A172 (cell line): ENCODE results near the gene ADAM19. TPM values are rescaled to one million over a fixed set of nuclear protein-coding genes. Genes with fewer than 3 reads are reported as not detected.
"Not testable (repeated sequence)": the region's sequence is repeated elsewhere in the genome, so short reads cannot be mapped to it uniquely, and the experiment has no call there.

Source experiments
- DNase-seq: peaks from one replicate; pipeline ENCODE4 v3.0.0-alpha.2; 2015; ENCODE audit warnings: low spot score
- total RNA-seq: library from RNA; depleted of rRNA; stranded (reverse); fragments of >200 nt; shearing (Covaris generic); gene quantifications from 2 replicates; pipeline ENCODE4 v1.2.3, GENCODE V29; 2014

ADAM19 gene
- total RNA-seq, 1 experiment from 2014 or later = 43.1 TPM

DNA sequence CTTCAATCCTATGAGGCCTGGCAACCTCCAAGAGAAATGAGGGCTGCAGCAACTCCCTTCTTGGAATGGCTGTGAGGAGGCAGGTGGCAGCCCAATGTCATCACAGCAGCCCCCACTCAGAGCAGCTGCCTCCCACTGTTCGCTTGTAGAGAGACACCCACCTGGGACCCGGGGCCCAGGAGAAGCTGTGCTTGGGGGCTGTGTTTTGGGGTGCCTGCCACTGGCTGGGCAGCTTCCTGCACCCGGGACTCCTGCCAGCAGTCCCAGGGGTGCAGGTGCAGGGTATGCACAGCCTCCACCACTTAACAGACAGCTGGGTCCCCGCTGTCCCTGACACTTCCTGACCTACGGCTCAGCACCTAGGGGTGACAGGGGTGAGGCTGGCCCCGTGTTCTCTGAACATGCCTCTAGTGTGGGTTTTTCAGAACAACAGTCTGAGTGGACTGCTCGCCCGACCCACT is 89.3 kb downstream of the ADAM19 start:
- no peak for DNase-seq

DNA sequence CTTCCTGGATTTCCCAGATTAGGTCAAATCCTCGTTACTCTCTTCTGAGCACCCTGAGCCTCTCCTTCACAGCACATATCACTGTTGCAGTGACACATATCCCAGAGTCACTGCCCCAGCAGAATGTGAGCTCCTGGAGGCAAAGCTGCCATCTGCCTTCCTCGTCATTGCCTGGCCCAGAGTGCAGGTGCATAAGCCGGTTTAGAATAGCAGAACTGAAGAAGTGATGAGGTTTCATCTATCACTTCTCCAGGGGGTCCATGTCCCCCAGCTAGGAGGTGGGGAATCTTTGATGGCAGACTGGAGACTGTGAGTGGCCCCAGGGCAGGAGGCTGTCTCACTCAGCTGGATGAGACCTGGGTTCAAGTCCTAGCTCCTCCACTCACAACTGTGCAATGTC is 89.8 kb downstream of the ADAM19 start:
- no peak for DNase-seq

DNA sequence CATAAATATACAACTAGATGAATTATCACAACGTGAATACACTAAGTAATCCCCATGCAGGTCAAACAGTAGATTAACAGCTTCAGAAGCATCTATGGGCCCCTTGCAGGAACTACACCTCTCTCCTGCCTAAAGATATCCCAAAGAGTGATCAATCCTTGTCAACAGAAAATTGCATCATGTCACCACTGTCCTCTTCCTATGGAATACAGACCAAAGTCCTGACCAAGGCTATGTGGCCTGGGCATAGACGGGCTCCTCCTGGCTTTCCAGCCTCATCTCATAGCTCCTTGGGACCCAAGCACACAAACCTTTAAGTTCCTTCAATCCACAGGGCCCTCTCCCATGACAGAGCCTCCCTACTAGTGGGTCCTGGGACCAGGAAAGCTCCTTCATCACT is 90.2 kb downstream of the ADAM19 start:
- DNase-seq = no peak

DNA sequence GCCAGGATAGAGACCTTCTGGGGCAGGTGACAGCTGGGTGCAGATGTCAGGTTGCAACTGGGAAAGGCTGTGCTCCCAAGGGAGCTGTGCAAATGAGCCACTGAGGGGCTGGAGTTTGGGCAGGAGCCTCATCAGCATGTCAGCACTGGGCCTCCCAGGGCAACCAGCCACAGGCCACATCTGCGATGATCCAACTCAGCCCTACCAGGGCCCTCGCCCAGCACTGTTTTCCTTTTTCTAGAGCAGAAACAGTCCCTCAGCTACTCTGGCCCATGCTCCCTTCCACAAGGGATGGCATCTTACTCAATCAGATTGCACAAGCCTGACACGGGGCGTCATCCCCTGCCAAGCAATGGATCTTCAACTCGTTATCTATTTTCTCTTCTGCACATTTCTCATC is 90.8 kb downstream of the ADAM19 start:
- DNase-seq = no peak

DNA sequence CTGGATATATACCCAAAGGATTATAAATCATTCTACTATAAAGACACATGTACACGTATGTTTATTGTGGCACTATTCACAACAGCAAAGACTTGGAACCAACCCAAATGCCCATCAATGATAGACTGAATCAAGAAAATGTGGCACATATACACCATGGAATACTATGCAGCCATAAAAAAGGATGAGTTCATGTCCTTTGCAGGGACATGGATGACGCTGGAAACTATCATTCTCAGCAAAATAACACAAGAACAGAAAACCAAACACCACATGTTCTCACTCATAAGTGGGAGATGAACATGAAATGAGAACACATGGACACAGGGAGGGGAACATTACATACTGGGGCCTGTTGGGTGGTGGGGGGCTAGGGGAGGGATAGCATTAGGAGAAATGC is 92.9 kb downstream of the ADAM19 start:
- DNase-seq = not testable (repeated sequence)

DNA sequence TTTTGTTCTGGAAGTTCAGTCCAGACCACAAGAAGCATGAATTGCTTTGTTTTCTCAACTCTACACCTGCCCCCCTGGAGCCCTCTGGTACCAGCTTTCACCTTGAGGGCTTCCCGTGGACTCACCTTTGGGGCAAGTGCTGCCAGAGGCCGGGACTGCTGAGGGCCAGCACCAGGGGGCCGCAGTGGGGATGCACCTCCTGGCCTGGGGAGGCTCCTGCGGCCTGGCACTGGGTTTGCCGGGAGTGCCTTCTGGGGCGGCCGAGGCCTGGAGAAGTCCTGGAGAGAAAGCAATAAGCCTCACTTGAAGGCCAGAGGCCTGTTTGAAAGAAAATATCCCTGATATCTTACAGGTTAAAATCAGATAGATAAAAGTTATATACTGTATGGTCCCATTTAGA is 93.9 kb downstream of the ADAM19 start:
- no peak for DNase-seq

DNA sequence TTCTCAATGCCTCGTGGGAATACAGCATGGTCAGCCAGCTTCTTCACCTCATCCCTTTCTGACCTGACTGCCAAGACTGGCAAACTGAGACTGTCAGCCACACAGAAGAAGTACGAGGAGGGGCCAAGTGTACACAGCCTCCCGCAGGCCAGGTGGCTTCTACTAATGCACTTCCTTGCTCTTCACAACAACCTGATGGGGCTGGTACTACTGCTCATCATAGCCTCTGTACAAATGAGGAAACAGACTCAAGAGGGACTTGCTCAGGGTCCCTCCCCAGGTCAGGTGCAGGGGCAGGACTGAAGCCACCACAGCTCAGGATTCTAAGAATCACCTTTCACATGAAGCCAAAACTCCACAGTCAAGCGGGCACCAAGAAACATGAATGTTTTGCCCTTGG is 94.3 kb downstream of the ADAM19 start:
- no peak for DNase-seq

DNA sequence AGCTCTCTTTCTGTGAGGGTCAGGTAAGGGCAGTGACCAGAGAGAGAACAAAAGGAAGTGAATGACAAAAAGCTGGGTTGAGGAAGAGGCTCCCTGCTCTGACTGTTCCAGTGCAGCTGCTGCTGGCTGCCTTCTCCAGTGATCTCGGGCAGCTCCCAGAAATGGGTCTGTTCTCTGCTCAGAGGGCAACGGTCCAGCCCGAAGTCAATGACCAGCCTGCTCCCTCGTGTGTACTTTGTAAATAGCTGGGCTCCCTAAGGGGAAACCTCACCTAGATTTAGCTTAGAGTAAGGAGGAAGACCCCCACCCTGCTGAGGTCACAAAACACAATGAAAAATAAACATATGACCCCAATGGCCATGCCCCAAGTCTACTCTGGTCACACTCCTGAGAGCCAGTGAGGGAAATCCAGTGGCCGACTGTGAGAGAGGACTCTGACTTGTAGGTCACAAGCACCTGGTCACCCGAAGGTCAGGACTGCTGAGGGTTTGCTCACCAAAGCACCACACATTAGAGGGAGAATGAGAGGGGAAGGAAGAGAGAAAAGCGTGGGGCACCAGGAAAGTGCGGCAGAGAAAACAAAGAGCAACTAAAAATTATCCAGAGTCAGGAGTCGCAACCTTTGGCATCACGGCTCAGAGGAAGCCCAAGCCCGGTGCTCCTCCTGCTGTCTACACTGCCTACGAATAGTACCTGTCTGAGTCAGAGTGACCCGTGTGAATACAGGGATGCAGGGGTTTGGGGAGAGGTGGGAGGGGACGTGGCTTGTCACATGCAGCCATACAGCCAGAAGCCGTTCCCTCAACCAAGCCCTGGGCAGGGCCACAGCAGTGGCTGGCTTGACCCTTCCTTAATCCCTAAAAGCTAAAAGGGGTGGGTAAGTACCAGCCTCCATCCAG is 95.7 kb downstream of the ADAM19 start:
- DNase-seq = no peak

DNA sequence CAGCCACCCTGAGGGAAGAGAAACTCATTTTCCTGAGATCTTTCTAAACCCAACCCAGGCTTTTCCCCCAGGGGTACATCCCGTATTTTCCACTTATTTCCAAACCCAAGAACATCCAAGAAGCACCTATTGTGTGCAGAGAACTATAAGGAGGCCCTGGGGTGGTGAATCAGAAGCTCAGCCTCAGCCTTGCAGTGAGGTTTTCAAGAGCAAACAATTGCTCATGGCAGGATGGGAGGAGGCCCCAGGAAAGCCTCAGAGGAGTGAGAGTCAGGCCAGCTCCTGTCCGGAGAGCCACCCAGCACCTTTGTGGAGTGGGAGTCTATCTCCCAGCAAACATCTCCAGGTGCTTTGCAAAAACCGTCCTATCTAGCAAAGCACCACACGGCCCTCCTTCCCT is 96.4 kb downstream of the ADAM19 start:
- DNase-seq = no peak

DNA sequence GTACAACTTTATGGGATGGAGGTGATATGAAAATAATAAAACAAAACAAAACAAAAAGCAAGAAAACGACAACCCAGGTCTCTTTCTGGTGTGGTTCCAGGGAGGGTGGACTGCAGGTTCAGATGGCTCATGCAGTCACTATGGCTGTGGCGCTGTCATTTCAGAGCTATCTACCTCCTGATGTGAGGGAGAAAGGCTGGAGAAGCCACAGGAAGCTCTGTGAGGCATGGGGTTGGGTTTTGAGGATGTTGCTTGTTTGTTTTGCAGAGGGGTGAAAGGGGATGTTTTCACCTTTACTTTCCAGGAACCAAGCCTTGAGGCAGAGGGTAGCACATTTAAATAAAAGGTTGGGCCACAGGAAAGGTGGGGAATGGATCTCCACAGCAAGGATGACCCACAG is 96.8 kb downstream of the ADAM19 start:
- no peak for DNase-seq

DNA sequence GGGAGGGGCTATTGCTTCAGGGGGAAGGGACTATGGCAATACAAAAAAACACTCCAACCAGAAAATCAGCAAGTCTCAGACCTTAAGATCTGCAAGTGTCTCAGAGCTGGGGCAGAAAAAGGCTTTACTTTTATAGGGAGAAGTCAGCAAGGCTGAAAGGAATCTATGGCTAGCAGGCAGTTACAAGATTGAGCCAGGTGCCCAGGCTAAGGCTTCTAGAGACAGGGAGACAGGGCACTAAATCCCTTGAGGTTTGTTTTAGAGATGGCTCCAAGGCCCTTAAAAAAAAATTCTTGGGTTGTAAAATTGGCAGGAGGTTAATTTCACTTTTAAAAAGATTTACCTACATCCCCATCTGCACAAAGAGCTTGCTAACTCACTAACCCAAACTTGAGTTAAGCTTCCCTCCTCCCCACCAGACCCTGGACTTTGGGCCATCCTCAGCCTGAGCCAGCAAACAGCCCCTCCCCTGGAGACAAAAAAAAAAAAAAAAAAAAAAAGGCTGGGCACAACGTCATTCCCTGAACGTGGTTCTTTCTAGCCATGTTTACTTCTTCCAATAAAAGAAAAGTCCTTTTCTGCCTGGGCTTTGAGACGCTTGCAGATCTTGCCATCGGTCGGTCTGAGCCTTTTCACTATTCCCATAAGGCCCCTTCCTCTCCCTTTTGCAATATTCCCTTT is 97.6 kb downstream of the ADAM19 start:
- no peak for DNase-seq

DNA sequence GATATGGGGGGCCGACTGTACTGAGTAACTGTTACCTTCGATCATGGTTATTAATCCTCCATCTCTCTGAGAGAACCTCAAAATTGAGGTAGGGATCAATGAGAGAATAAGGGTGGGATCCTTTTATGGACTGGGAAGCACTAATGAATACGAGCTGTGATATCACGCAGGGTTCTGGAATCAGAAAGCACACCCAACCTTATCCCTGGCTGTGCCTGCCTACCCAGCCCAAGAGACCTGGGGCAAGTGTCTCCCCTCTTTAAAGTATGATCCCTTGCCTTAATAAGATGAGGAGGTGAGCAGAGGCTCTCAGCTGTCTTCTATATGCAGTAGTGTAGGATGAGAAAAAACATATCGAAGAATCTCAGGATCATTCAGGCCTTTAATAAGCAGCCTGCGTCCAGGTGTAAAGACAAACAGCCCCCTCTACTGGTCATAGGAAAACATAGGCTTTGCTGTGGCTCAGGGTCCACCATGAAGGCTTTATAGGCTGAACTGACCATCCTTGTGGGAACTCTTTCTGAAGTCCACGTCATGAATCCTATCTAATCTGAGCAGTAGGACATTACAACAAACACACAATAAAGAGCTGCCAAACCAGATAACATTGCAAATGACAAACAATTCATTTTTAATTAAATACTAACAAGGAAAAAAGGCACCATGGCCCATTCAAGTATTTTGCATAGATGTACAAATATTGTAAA is 98.7 kb downstream of the ADAM19 start:
- DNase-seq = peak; percentile 77

DNA sequence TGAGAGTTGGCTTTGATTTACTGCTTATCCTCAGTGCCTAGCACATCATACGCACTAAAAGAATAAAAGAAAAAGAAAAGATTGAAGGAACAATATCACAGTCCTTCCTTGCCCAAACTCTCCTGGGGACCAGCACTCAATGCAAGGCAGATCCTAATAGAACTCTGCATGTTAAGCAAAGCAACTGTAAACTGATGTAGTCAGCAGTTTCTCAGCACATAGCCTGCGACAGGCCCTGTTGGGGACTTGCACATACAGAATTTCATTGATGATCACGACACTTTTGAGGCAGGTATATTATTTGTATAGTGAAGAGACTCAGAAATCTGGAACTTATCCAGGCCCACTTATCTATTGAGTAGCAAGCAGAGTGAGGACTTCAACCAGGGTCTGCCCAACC is 100.1 kb downstream of the ADAM19 start:
- no peak for DNase-seq

DNA sequence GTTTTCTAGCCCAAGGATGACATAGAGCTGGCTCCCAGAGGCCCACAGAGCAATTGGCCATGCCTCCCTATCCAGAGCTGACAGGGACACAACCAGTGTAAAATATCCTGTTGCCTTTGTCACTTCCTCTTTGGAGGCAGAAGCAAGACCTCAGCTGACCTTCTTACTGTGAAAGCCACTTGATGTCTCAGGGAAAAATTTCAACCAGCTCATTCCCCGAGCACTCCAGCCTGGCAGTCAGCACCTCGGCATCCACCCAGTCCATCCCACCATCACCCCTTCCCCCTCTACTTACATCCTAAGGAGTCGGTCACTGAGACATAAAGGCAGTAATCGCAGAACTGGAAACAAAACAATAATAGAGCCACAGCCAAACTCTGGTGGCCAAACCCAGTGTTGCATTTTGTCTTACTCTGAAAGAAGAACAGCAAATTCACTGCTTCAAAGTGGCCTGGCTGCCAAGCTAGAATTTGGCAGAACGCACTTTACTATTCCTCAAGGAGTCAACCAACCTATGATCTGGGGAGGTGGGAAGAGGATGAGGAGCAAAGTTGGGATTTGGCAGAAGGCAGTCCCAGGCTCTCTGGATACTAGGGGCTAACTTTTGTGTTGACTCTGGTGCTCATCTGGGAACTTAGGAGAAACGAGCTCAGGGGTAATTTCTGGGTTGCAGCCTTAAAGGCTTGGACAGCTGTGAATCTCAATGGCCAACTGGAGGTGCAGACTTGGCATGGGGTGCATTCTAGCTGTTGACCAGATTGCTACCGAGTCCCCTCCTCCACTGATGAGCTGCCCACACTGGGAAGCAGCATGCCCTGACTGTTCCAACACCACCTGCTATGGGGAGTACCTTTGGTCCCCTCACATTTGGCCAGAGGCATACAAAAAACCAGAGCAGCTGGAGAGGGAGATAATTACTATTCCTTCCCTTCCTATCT is 101.9 kb downstream of the ADAM19 start:
- no peak for DNase-seq

DNA sequence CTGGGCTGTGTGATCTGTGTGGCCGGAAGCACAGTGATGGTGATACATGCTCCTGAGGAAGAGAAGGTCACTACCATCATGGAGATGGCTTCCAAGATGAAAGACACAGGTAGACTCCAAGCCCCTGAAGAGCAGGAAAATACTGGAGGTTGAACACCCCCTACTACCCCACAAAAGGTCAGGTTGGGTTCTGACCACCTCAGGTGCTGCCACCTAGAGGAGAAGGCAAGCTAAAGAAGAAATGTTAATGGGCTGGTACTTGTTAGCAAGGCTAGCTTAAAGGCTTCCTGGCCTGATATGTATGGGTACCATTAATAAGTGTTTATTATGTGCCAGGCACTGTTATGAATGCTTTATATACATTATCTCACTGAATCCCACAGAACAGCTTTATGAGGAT is 103.9 kb downstream of the ADAM19 start:
- peak; percentile 35 for DNase-seq

DNA sequence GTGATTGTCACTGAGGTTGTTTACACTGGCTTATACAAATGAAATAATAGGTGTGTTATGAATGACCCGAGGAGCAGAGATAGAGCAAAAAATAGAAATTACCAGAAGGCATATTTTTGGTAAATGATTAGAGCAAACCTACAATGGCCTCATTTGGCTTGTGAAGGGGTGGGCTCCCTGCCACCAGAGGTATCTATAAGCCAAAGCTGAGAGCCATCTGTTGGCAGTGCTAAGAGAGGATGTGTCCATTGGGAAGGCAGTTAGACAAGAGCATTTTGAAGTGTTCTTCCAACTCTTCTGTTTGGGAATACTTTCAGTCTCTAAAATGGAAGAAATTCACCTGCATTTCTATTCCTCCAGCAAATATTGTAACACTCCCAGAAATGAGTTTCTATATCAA is 104.9 kb downstream of the ADAM19 start:
- no peak for DNase-seq

DNA sequence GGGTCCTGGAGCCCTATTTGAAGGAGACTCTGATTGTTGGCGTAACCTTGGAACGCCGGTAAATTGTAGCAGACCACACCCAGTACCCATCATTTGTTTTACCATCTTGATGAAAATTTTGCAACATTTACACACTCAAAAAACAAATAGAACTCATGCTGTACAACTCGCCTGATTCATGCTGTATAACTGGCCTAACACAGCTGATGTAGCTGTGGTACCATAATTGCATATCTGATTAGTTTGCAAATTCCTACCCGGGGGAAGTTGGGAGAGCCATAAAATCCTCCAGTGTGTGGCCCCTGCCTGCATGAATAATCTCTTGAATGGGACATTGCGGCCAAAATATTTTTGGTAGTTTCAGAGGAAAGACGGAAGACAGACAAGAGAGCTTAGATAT is 105.9 kb downstream of the ADAM19 start:
- no peak for DNase-seq

DNA sequence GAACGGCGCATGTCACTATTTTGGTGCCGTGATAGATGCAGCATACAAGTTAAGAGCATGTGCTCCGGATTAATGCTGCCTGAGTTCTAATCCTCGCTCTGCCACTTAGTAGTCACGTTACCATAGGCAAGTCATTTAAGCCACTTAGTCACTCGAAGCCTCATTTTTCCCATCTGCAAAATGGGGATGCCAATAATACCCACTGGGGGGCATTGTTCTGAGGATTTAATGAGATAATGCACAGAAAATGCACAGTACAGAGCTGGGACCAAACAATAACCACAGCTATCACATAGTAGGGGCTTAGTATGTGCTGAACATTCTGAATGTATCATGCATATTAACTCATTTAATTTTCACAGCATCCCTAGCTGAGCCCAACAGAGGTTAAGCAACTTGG is 106.5 kb downstream of the ADAM19 start:
- DNase-seq = no peak

DNA sequence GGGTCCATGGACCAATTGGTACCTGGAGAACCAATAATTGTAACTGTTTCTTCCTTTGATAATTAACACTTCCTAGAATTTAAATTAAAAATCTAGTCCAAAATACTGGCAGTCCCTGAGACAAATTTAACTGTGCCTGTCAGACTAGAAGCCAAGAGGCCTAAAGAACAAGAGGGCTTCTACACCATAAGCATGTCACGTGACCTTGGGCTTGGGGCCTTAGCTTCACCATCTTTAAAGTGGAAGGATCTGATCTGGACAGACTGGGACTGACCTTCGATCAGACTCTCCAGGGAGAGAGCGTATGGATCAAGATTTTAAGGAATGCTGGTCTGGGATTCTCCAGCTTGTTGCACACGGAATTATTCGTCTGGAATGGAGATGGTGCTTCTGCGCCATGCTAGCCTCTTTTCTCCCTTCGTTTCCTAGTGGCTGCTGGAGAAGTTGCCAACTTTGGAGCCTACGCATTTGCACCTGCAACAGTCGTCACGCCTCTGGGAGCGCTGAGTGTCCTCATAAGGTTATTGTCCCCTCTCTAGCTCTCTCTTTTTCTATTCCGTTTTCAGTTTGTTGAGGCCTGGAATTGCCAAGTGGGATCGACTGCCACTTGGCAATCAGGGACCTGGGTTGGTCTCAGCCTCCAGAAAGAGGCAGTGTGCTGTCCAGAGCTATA is 107.1 kb downstream of the ADAM19 start:
- DNase-seq = no peak

DNA sequence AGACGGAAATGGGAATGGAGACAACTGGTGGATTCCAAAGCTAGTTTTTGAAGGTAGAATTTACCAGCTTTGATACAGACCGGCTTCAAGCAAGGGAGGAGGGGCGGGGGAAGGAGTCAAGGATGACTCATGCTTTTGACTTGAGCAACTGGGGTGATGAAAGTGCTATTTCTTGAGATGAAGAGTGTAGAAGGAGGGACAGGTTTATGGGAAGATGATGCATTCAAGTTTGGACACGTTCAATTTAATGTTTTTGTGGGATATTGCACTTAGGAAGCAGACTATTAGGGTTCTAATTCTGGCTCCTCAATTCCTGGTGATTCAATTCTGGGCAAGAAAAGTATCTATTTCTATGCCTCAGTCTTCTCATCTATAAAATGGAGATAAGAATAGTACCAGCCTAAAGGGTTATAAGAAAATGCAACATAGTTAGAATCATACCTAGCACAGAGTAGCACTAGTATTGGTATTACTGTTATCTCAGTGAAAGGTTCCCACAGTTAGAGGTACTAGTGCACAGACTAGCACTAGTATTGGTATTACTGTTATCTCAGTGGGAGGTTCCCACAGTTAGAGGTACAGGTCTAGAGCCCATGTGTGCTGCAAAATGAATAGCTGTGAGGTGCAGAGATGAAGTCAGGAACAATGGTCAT is 110.9 kb downstream of the ADAM19 start:
- peak; percentile 91 for DNase-seq
